HepG2 (cell line): Measurements from ENCODE around the gene RABGAP1. TPM values are rescaled to one million over a fixed set of nuclear protein-coding genes. Genes with fewer than 3 reads are reported as not detected.

Source experiments
- AKNA ChIP-seq: sonication (generic); formaldehyde crosslinking; IDR thresholded peaks from 2 replicates; pipeline ENCODE4 v1.4.0; 2020; ENCODE audit warnings: missing genetic modification reagents, borderline replicate concordance
- DPF2 ChIP-seq: sonication (generic); formaldehyde crosslinking; IDR thresholded peaks from 2 replicates; pipeline ENCODE4 v1.4.0; 2020; ENCODE audit warnings: mild to moderate bottlenecking, low read depth, missing genetic modification reagents, borderline replicate concordance
- FOXP4 ChIP-seq: sonication (generic); formaldehyde crosslinking; IDR thresholded peaks from 2 replicates; pipeline ENCODE4 v1.4.0; 2020; ENCODE audit warnings: missing genetic modification reagents
- HINFP ChIP-seq: sonication (generic); formaldehyde crosslinking; IDR thresholded peaks from 2 replicates; pipeline ENCODE4 v1.4.0; 2020; ENCODE audit warnings: low read depth, mild to moderate bottlenecking, missing genetic modification reagents
- JARID2 ChIP-seq: sonication (generic); formaldehyde crosslinking; IDR thresholded peaks from 2 replicates; pipeline ENCODE4 v1.8.1; 2023; ENCODE audit warnings: missing genetic modification reagents, inconsistent platforms; ENCODE audit not compliant: insufficient replicate concordance
- KLF6 ChIP-seq: IDR thresholded peaks from 2 replicates; pipeline ENCODE4 v1.8.0; 2016; ENCODE audit warnings: missing biosample characterization, missing genetic modification reagents
- PHB2 ChIP-seq: fragments of 450-650 bp; IDR thresholded peaks from 2 replicates; pipeline ENCODE4 v1.6.1; 2018; ENCODE audit not compliant: partially characterized antibody
- SAP130 ChIP-seq: IDR thresholded peaks from 2 replicates; pipeline ENCODE4 v1.6.1; 2016; ENCODE audit warnings: low read depth
- ZNF317 ChIP-seq: sonication (generic); formaldehyde crosslinking; IDR thresholded peaks from 2 replicates; pipeline ENCODE4 v1.5.0; 2020; ENCODE audit warnings: mild to moderate bottlenecking, missing genetic modification reagents
- ZNF331 ChIP-seq: sonication (generic); formaldehyde crosslinking; IDR thresholded peaks from 2 replicates; pipeline ENCODE4 v1.4.0; 2020; ENCODE audit warnings: missing genetic modification reagents
- ZNF512B ChIP-seq: sonication (generic); formaldehyde crosslinking; IDR thresholded peaks from 2 replicates; pipeline ENCODE4 v1.5.1; 2020; ENCODE audit warnings: missing genetic modification reagents, mild to moderate bottlenecking, borderline replicate concordance
- ZNF710 ChIP-seq: sonication (generic); formaldehyde crosslinking; IDR thresholded peaks from 2 replicates; pipeline ENCODE4 v1.5.0; 2020; ENCODE audit warnings: mild to moderate bottlenecking, missing genetic modification reagents, borderline replicate concordance
- polyA plus RNA-seq, 8 experiments: library from polyadenylated mRNA; depleted of rRNA in 3 of 8; stranded (reverse) in 7 of 8; unstranded in 1 of 8; fragments of >200 nt; fragmentation: Illumina TruSeq in 4 of 8; extraction: Trizol in 4 of 8; gene quantifications; 2 replicates each; pipeline versions ENCODE4 v1.2.1 to v1.2.3, GENCODE V29; 2011 to 2016; ENCODE audit warnings: low read depth in 4 of 8, missing spikeins in 1 of 8, mixed read lengths in 1 of 8; ENCODE audit not compliant: insufficient read depth in 1 of 8
- total RNA-seq, 5 experiments: library from RNA; depleted of rRNA; stranded (reverse); fragments of >200 nt; fragmentation: Illumina TruSeq; extraction: Trizol; gene quantifications; 2 replicates each; pipeline ENCODE4 v1.2.3, GENCODE V29; 2016; ENCODE audit warnings: low read depth in 1 of 5

Gene RABGAP1
- total and polyA plus RNA-seq, 2 of the 13 experiments (the other 11 are each of a cell fraction or from before 2014, with no cell fraction given), result 19.1 to 19.3 TPM

- TF ChIP-seq AKNA (no peak), DPF2 (CRISPR knock-in tag) (no peak), HINFP (CRISPR knock-in tag) (peak; percentile 67; the same call in 1 of the 2 replicates), FOXP4 (CRISPR knock-in tag) (0 out of 2 replicates have a peak, but pooled peaks have one; percentile 31), SAP130 (peak; percentile 78; the same call in 1 of the 2 replicates), ZNF331 (CRISPR knock-in tag) (peak; percentile 41; the same call in 1 of the 2 replicates), PHB2 (no peak), ZNF710 (CRISPR knock-in tag) (no peak), KLF6 (CRISPR knock-in tag) (0 out of 2 replicates have a peak, but pooled peaks have one; percentile 51), ZNF317 (CRISPR knock-in tag) (no peak), JARID2 (CRISPR knock-in tag) (no peak), ZNF512B (CRISPR knock-in tag) (no peak)
Measured at GRCh38 chr9:122904823-122905710, 35.8 kb upstream of the RABGAP1 start, which contains the start of gene RC3H2 (continued).
